ENCODE measurements around the gene ZMYND12. TPM values are rescaled to one million over a fixed set of nuclear protein-coding genes. Genes with fewer than 3 reads are reported as not detected.

Gene ZMYND12
- total and polyA plus RNA-seq, 2 donors from 2014 or later, result 1.9 to 17.7 TPM

GRCh38 chr1:42432714-42433113, 23.1 kb downstream of the ZMYND12 start:
- H3K4me1 ChIP-seq (ENCODE audit: control insufficient read depth in 2 of 3, insufficient read depth in 2 of 3, low read depth in 1 of 3, low read length in 3 of 3), result no peaks in the 10 kb centered on the region
- no peaks in the 10 kb centered on the region for H3K27me3 ChIP-seq (ENCODE audit: control insufficient read depth, insufficient read depth, low read length)
- no peak overlapping the region for H3K9ac ChIP-seq (ENCODE audit: low read length in 3 of 3)
- FAIRE-seq, result no peak
- peaks cover 0 to 9% (median 6%) of the 10 kb centered on the region in 3 donors for H3K36me3 ChIP-seq (ENCODE audit: control insufficient read depth in 2 of 3, insufficient read depth in 3 of 3, low read length in 3 of 3)
- intact Hi-C loops (cut with DNase I), result no loop called here
- no peak for DNase-seq
- no peak overlapping the region for H3K4me3 ChIP-seq (ENCODE audit: low read length in 3 of 3)
- no peaks in the 10 kb centered on the region for H3K9me3 ChIP-seq (ENCODE audit: control insufficient read depth in 2 of 3, insufficient read depth in 1 of 3, low read length in 3 of 3)
- no peak for TF ChIP-seq CTCF (IDR thresholded peaks at IDR 0.05; ENCODE audit: borderline replicate concordance, extremely low read depth, insufficient read depth)
- no peak overlapping the region for H3K27ac ChIP-seq (ENCODE audit: low read depth in 2 of 2, low read length in 2 of 2)

GRCh38 chr1:42431514-42431913, 24.3 kb downstream of the ZMYND12 start:
- no peaks in the 10 kb centered on the region for H3K9me3 ChIP-seq (ENCODE audit: control insufficient read depth in 2 of 3, insufficient read depth in 1 of 3, low read length in 3 of 3)
- no peak for DNase-seq
- H3K9ac ChIP-seq (ENCODE audit: low read length in 3 of 3), result no peak overlapping the region
- FAIRE-seq, result no peak
- no peak overlapping the region for H3K27ac ChIP-seq (ENCODE audit: low read depth in 2 of 2, low read length in 2 of 2)
- no peaks in the 10 kb centered on the region for H3K4me1 ChIP-seq (ENCODE audit: control insufficient read depth in 2 of 3, insufficient read depth in 2 of 3, low read depth in 1 of 3, low read length in 3 of 3)
- no peak overlapping the region for H3K4me3 ChIP-seq (ENCODE audit: low read length in 3 of 3)
- intact Hi-C loops (cut with DNase I), result no loop called here
- peaks cover 0 to 9% (median 6%) of the 10 kb centered on the region in 3 donors for H3K36me3 ChIP-seq (ENCODE audit: control insufficient read depth in 2 of 3, insufficient read depth in 3 of 3, low read length in 3 of 3)
- TF ChIP-seq CTCF (IDR thresholded peaks at IDR 0.05; ENCODE audit: borderline replicate concordance, extremely low read depth, insufficient read depth), result no peak
- H3K27me3 ChIP-seq (ENCODE audit: control insufficient read depth, insufficient read depth, low read length), result no peaks in the 10 kb centered on the region

GRCh38 chr1:42430286-42431135, 25.3 kb downstream of the ZMYND12 start:
- TF ChIP-seq CTCF (IDR thresholded peaks at IDR 0.05; ENCODE audit: borderline replicate concordance, extremely low read depth, insufficient read depth), result no peak
- no peak overlapping the region for H3K9ac ChIP-seq (ENCODE audit: low read length in 3 of 3)
- DNase-seq, result no peak

More at GRCh38 chr1:42430286-42431135, 25.3 kb downstream of the ZMYND12 start:
- Histone ChIP-seq H3K36me3 (ENCODE audit: control insufficient read depth in 2 of 3, insufficient read depth in 3 of 3, low read length in 3 of 3) (peaks cover 0 to 8% (median 6%) of the 10 kb centered on the region in 3 donors), H3K27ac (ENCODE audit: low read depth in 2 of 2, low read length in 2 of 2) (no peak overlapping the region), H3K27me3 (ENCODE audit: control insufficient read depth, insufficient read depth, low read length) (no peaks in the 10 kb centered on the region), H3K4me1 (ENCODE audit: control insufficient read depth in 2 of 3, insufficient read depth in 2 of 3, low read depth in 1 of 3, low read length in 3 of 3) (no peaks in the 10 kb centered on the region), H3K9me3 (ENCODE audit: control insufficient read depth in 2 of 3, insufficient read depth in 1 of 3, low read length in 3 of 3) (no peaks in the 10 kb centered on the region), H3K4me3 (ENCODE audit: low read length in 3 of 3) (no peak overlapping the region)
- no peak for FAIRE-seq
- intact Hi-C loops (cut with DNase I), result no loop called here
